Panc1 (cell line): Measurements from ENCODE around the gene CNOT6L. TPM values are rescaled to one million over a fixed set of nuclear protein-coding genes. Genes with fewer than 3 reads are reported as not detected.

Source experiments
- ATAC-seq: fragments of 200-7000 bp; cut with Tn5 transposase; 2 replicates; pipeline ENCODE4 v1.9.1; 2020; ENCODE audit warnings: mild to moderate bottlenecking, moderate library complexity
- BruUV-seq: library from RNA; stranded (reverse); fragments of 400-500 nt; replicated peaks from 2 replicates; lab custom pipeline; 2021; lab: Mats Ljungman, UMichigan
- CTCF ChIA-PET: fragments of 300-600 bp; sonication (Branson Sonifier 250); formaldehyde crosslinking; loops from one replicate; lab custom pipeline; 2022; ENCODE audit warnings: antibody characterized with exemption; lab: Charles Lee
- POLR2A ChIA-PET: fragments of 300-600 bp; sonication (Branson Sonifier 250); formaldehyde crosslinking; loops from one replicate; lab custom pipeline; 2022; ENCODE audit warnings: antibody characterized with exemption; lab: Charles Lee
- DNase-seq: peaks from one replicate; pipeline ENCODE4 v3.0.0-alpha.2; 2010; ENCODE audit warnings: low read depth, low spot score
- H3K27ac ChIP-seq: 2 replicates; pipeline ENCODE4 v1.5.1; 2011; ENCODE audit warnings: mild to moderate bottlenecking, low read length, inconsistent platforms
- H3K27me3 ChIP-seq: fragments of 200-500 bp; sonication (Bioruptor generic); 2 replicates; pipeline ENCODE4 v1.6.0; 2014; ENCODE audit warnings: low read length, inconsistent platforms; ENCODE audit not compliant: control insufficient read depth, insufficient read depth
- H3K36me3 ChIP-seq: fragments of 200-500 bp; sonication (Bioruptor generic); 2 replicates; pipeline ENCODE4 v1.5.1; 2014; ENCODE audit warnings: inconsistent platforms, mild to moderate bottlenecking, low read length, moderate library complexity; ENCODE audit not compliant: control insufficient read depth, insufficient read depth
- H3K4me1 ChIP-seq: 2 replicates; pipeline ENCODE4 v1.5.1; 2011; ENCODE audit warnings: inconsistent platforms, mild to moderate bottlenecking, low read length, moderate library complexity; ENCODE audit not compliant: control insufficient read depth, insufficient read depth
- H3K4me3 ChIP-seq, 2 experiments: 2 replicates each; pipeline ENCODE4 v1.5.1; 2011 to 2012; ENCODE audit warnings: low read depth in 2 of 2, low read length in 2 of 2, mild to moderate bottlenecking in 2 of 2, inconsistent platforms in 1 of 2, moderate library complexity in 1 of 2
- H3K9me3 ChIP-seq: fragments of 200-500 bp; sonication (Bioruptor generic); 2 replicates; pipeline ENCODE4 v1.5.1; 2014; ENCODE audit warnings: low read depth, mild to moderate bottlenecking, inconsistent platforms, low read length, moderate library complexity; ENCODE audit not compliant: control insufficient read depth, insufficient read depth
- CTCF ChIP-seq: fragments of 450-650 bp; IDR thresholded peaks from 2 replicates; pipeline ENCODE4 v1.5.1; 2017; ENCODE audit warnings: mild to moderate bottlenecking
- POLR2AphosphoS5 ChIP-seq: IDR thresholded peaks from 2 replicates; pipeline ENCODE4 v1.6.1; 2012; ENCODE audit warnings: mild to moderate bottlenecking, low read depth, low read length, moderate library complexity
- REST ChIP-seq, 2 experiments: IDR thresholded peaks; 2 replicates each; pipeline ENCODE4 v1.6.1; 2011 to 2012; ENCODE audit warnings: low read depth in 2 of 2, control low read depth in 1 of 2, low read length in 1 of 2, mild to moderate bottlenecking in 1 of 2, moderate library complexity in 1 of 2; ENCODE audit not compliant: insufficient read depth in 1 of 2
- SIN3A ChIP-seq: IDR thresholded peaks from 2 replicates; pipeline ENCODE4 v1.6.1; 2012; ENCODE audit warnings: low read depth, mild to moderate bottlenecking, low read length, moderate library complexity, borderline replicate concordance; ENCODE audit not compliant: insufficient read depth
- TCF7L2 ChIP-seq: IDR thresholded peaks from 2 replicates; pipeline ENCODE4 v1.6.1; 2011; ENCODE audit warnings: mild to moderate bottlenecking, low read depth, low read length, inconsistent platforms
- in situ Hi-C: cut with HindIII; loops from 2 replicates; pipeline ENCODE4 v1.10.0; 2016; ENCODE audit warnings: low sequenced_read_pairs, low pct_unique_long_range_greater_than_20kb
- intact Hi-C: fragments of 100-400 bp; cut with micrococcal nuclease; formaldehyde crosslinking; loops from one replicate; pipeline ENCODE4 v1.10.0; 2022; ENCODE audit not compliant: unreplicated experiment
- total RNA-seq: library from RNA; stranded (reverse); gene quantifications from one replicate; pipeline ENCODE4 v1.2.1, GENCODE V29; 2021; ENCODE audit not compliant: unreplicated experiment

Gene CNOT6L
- total RNA-seq, 1 experiment from 2014 or later: 18.3 TPM

GRCh38 chr4:77859256-77859655 lies 40.1 kb upstream of the CNOT6L start:
- Histone ChIP-seq H3K27me3 (no peaks in the 10 kb centered on the region), H3K4me1 (no peaks in the 10 kb centered on the region), H3K27ac (no peak overlapping the region), H3K9me3 (no peaks in the 10 kb centered on the region), H3K4me3 (no peak overlapping the region), H3K36me3 (no peaks in the 10 kb centered on the region; the same call in 1 of the 2 replicates)
- ChIA-PET POLR2A (no interaction called here), CTCF (no interaction called here)
- ATAC-seq (no peak), DNase-seq (no peak)
- intact Hi-C loops: no loop called here
- in situ Hi-C loops: no loop called here
- no TSS peak for BruUV-seq
- TF ChIP-seq SIN3A (no peak), CTCF (no peak), REST (IDR thresholded peaks at IDR 0.05; ENCODE audit: insufficient read depth in 1 of 2, low read depth in 2 of 2, low read length in 1 of 2) (no peak), TCF7L2 (no peak), POLR2AphosphoS5 (no peak)

GRCh38 chr4:77856152-77856551 lies 37.0 kb upstream of the CNOT6L start:
- CTCF ChIA-PET: interaction anchor here (0.6 kb wide), 1 partner anchor 143 kb away, joined by 3 read pairs; no protein-coding TSS in a partner anchor
- Histone ChIP-seq H3K27ac (no peak overlapping the region), H3K4me3 (no peak overlapping the region), H3K9me3 (no peaks in the 10 kb centered on the region), H3K4me1 (no peaks in the 10 kb centered on the region), H3K36me3 (no peaks in the 10 kb centered on the region), H3K27me3 (no peaks in the 10 kb centered on the region)
- no TSS peak for BruUV-seq
- TF ChIP-seq REST (IDR thresholded peaks at IDR 0.05; ENCODE audit: insufficient read depth in 1 of 2, low read depth in 2 of 2, low read length in 1 of 2) (no peak), SIN3A (no peak), POLR2AphosphoS5 (no peak), CTCF (no peak), TCF7L2 (no peak)
- POLR2A ChIA-PET: no interaction called here
- ATAC-seq (no peak), DNase-seq (no peak)
- in situ Hi-C loops: no loop called here
- intact Hi-C loops: no loop called here
